ENCODE measurements around the gene CD55. TPM values are rescaled to one million over a fixed set of nuclear protein-coding genes. Genes with fewer than 3 reads are reported as not detected.

Gene CD55
- total RNA-seq, 1 experiment from 2014 or later = 75.4 TPM

DNA sequence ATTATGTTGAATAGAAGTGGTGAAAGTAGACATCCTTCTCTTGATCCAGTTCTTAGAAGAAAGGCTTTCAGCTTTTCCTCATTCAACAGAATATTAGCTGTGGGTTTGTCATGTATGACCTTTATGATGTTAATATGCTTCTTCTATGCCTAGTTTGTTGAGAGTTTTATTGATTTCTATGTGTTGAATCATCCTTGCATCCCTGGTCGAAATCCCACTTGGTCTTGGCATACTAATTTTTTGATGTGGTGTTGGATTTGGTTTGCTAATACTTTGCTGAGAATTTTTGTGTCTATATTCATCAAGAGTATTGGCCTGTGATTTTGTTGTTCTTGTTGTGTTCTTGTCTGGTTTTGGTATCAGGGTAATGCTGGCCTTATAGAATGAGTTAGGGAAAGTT lies 20.9 kb downstream of the CD55 start (continued):
- no peak for TF ChIP-seq FOSL1 (IDR thresholded peaks at IDR 0.05; ENCODE audit: low read depth)
- TF ChIP-seq, protein P1, sequence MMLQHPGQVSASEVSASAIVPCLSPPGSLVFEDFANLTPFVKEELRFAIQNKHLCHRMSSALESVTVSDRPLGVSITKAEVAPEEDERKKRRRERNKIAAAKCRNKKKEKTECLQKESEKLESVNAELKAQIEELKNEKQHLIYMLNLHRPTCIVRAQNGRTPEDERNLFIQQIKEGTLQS (IDR thresholded peaks at IDR 0.05) = no peak

DNA sequence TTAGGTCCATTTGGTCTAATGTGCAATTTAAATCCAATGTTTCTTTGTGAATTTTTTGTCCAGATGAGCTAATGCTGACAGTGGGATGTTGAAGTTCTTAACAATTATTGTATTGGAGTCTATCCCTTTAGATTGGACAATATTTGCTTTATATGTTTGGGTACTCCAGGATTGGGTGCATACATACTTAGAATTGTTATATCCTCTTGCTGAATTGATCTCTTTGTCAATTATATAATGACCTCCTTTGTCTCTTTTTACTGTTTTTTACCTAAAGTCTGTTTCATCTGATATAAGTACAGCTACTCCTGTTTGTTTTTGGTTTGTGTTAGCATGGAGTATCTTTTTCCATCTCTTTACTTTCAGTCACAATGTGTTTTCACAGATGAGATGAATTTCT lies 22.2 kb downstream of the CD55 start:
- DNase-seq (ENCODE audit: low read depth, low spot score) (no peak), ATAC-seq (no peak)
- Histone ChIP-seq H4K20me1 (ENCODE audit: insufficient read depth) (no peaks in the 10 kb centered on the region), H3K9ac (ENCODE audit: low read length) (no peak overlapping the region), H3K9me2 (ENCODE audit: insufficient read depth) (no peaks in the 10 kb centered on the region), H3K79me2 (ENCODE audit: insufficient read depth, low read length) (no peaks in the 10 kb centered on the region), H3K4me3 (replicated peaks in 1 of 2; ENCODE audit: low read depth in 1 of 2, low read length in 2 of 2) (no peak overlapping the region), H3K4me2 (ENCODE audit: low read length) (no peak overlapping the region), H3K9me3 (ENCODE audit: control insufficient read depth in 1 of 2, insufficient read depth in 1 of 2, low read depth in 1 of 2, low read length in 2 of 2) (no peaks in the 10 kb centered on the region), H3K27ac (ENCODE audit: low read depth, low read length) (no peak overlapping the region), H3K4me1 (ENCODE audit: control insufficient read depth in 1 of 2, insufficient read depth in 2 of 2, low read length in 2 of 2) (peaks cover 0 to 3% of the 10 kb centered on the region in 2 experiments; a peak in 1 of 4 replicates), H3K27me3 (ENCODE audit: insufficient read depth, low read length) (no peaks in the 10 kb centered on the region), H3K36me3 (ENCODE audit: control insufficient read depth in 1 of 2, insufficient read depth in 2 of 2, low read length in 2 of 2) (peaks cover 0 to 6% of the 10 kb centered on the region in 2 experiments; a peak in 1 of 4 replicates), H2AFZ (ENCODE audit: low read depth, low read length, poor library complexity, severe bottlenecking) (no peak overlapping the region)
- intact Hi-C loops (cut with micrococcal nuclease) = no loop called here
- ChIA-PET POLR2A (interaction anchor here (0.6 kb wide), 1 partner anchor 22 kb away, joined by 3 read pairs; the partner anchor contains the start of gene CD55), RAD21 (ENCODE audit: low non-redundant PET in 1 of 2, low total read pairs in 2 of 2, uncharacterized antibody in 2 of 2, unreplicated experiment in 2 of 2) (no interaction called here), CTCF (no interaction called here)
- TF ChIP-seq SRF (IDR thresholded peaks at IDR 0.05; ENCODE audit: low read depth) (no peak), POLR2AphosphoS5 (IDR thresholded peaks at IDR 0.05; ENCODE audit: low read depth, low read length) (no peak), CEBPB (IDR thresholded peaks at IDR 0.05; ENCODE audit: low read depth) (no peak), POLR2A (IDR thresholded peaks at IDR 0.05; ENCODE audit: borderline replicate concordance, extremely low read depth, insufficient read depth, insufficient read length) (no peak)
- TF ChIP-seq, protein P1 (IDR thresholded peaks at IDR 0.05) = no peak
- TF ChIP-seq, protein P2, sequence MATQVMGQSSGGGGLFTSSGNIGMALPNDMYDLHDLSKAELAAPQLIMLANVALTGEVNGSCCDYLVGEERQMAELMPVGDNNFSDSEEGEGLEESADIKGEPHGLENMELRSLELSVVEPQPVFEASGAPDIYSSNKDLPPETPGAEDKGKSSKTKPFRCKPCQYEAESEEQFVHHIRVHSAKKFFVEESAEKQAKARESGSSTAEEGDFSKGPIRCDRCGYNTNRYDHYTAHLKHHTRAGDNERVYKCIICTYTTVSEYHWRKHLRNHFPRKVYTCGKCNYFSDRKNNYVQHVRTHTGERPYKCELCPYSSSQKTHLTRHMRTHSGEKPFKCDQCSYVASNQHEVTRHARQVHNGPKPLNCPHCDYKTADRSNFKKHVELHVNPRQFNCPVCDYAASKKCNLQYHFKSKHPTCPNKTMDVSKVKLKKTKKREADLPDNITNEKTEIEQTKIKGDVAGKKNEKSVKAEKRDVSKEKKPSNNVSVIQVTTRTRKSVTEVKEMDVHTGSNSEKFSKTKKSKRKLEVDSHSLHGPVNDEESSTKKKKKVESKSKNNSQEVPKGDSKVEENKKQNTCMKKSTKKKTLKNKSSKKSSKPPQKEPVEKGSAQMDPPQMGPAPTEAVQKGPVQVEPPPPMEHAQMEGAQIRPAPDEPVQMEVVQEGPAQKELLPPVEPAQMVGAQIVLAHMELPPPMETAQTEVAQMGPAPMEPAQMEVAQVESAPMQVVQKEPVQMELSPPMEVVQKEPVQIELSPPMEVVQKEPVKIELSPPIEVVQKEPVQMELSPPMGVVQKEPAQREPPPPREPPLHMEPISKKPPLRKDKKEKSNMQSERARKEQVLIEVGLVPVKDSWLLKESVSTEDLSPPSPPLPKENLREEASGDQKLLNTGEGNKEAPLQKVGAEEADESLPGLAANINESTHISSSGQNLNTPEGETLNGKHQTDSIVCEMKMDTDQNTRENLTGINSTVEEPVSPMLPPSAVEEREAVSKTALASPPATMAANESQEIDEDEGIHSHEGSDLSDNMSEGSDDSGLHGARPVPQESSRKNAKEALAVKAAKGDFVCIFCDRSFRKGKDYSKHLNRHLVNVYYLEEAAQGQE (IDR thresholded peaks at IDR 0.05; ENCODE audit: low read depth) = no peak
- no TSS peak for BruUV-seq (replicated peaks)
